GM19025 (cell line): ENCODE results near the gene UBE2QL1.

Experiments used
- ATAC-seq: cut with Tn5 transposase; IDR thresholded peaks from one replicate; pipeline ENCODE4 v1.9.1; 2021; ENCODE audit warnings: mild to moderate bottlenecking, low read depth, moderate library complexity; ENCODE audit not compliant: unreplicated experiment

Gene UBE2QL1

DNA sequence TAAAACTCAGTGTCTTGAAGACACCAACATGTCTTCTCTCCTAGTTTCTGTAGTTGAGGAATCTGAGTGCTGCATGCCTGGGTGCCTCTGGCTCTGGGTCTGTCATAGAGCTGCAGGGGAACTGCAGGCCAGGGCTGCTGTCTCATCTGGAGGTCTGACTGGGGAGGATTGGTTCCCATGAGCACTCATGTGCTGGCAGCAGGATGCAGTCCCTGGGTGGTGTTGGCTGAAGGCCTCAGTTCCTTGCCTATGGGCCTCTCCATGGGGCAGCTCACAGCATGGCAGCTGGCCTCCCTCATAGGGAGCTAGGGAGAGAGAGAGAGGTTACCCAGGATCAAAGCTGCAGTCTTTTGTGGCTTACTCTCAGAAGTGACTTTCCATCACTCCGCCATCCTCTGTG lies 22.6 kb downstream of the UBE2QL1 start:
- ATAC-seq: no peak

DNA sequence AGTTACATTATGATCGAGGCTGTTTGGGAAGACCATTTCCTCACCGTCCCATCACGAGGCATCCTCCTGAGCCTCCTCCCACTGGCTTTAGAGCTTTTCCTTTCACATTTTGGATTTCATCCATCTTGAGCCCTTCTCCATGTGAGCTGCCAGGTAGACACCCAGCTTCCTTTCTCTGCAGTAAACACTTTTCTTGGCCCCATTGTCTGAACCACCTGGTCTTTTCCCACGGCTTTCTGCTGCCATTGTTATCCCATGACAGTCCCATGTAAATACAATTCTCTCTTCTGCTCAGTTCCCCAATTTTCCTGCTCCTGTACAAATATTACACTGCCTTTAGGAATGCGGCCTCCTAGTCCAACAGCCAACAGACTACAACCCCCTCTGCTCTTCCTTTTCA lies 24.1 kb downstream of the UBE2QL1 start:
- no peak for ATAC-seq

DNA sequence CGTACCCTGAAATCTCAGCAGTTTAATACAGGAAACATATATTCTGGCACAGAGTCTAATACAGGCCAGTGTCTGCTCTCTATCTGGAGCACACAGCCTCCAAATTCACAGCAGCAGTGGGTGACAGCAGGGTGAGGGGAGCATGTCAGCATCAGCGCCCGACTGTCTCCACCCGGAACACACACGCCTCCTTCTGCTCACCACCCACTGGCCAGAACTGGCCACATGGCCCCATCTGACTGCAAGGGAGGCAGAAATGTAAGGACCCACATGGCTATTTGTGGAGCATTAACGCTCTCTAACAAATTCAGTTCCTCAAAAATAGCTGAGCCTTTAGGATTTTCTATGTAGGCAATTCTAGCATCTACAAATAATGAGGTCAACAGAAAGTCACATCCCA lies 24.6 kb downstream of the UBE2QL1 start:
- no peak for ATAC-seq

DNA sequence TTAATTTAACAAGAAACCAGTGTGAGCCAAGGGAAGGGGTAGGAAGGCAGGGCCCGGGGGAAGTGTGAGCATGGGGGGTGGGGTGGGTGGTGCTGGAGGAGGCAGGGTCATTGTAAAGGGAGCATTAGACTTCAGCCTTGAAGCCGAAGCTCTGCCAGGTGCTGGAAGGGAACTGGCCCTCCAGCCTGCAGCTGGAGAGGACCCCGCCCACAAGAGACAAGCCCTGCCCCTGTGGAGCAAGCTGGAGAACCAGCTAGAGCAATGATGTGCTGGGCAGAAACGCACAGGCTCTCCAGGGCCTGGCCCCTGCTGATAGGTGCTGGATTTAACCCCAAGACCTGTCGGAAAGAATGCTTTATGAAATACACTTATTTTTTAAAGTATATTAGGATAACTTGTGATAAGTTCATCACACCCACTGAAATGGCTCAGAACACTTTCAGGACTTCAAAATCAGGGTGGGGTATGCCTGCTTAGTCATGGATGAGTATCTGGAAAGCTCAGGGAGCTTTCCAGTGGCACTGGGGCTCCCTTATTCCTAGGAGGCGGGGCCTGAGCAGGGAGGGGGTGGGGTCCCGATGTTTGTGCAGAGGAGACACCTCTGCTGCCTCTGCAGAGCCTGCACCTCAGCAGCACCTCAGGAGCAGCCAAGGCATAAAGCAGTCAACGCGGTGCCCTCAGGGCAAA lies 27.1 kb downstream of the UBE2QL1 start:
- ATAC-seq: no peak

DNA sequence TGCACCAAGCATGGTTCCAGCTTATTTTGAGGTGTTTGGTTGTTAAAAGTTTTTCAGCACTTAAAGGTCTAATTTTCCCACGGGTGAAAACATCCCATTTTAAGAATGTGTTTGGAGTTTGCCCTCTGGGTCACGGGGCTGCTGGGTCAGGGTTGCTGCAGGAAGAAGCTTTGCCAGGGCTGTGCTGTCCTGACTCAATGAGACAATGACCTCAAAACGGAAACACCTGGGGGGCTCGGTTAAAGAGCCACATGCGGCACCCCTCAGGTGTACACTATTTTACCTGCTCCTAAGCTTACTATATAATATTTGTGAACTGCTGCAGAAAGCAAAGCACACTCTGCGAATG lies 27.6 kb downstream of the UBE2QL1 start:
- no peak for ATAC-seq

DNA sequence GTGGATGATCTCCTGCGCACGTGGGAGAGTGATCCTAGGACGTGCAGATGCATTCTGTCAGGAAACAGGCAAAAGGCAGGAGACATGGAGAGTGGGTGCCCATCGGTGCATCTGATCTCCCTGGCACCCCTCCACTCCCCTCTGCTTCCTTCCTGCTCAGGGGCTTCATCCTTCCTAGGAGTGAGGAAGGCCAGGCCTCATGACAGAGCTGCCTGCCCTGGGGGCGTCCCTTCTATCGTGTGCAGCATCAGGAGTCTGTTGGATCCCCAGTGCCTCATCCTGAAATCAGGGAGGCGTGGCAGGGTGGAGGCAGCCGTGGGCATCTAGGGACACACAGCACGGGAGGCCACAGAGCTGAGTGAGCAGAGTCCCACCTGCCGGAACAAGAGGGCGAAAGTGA lies 30.1 kb downstream of the UBE2QL1 start:
- ATAC-seq: no peak

DNA sequence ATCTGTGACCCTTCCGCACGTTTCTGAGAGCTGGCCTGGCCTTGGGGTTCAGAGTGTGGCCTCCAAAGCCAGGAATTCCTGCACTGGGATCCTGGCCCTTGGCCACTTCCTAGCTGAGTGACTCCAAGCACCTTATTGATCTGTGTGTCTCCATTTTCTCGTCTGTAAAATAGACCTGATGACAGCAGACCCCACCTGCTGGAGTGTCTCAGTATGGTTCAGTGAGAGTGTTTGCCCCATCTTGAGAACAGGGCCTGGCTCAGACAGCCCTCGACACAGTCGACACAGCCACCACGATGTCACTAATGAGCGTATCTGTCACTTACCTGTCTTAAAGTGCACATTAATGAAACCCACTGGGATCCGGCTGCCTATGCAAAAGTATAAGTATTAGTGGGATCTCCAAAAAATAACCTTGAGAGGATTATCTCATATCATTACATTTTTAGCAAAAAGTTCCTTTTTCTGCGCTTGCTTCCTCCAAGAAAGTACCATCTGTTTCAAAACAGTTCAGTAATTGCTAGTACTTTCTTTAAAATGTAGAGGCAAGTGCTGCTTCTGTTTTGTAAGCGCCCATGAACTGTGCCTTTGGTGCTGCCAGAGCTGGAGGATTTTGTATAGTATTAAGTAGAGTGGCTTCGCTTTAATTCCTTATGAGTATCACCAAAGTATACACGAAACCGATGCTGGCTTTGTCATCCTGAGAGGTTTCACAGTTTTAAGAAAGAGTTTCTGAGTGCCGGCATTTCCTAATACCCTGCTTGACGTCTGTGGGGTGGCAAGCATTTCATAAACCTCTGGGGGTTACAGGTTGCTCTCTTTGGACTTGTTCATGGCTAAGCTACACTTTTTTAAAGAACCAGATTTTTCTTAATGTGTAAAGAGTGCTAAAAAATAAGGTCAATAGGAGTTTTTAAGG lies 31.7 kb downstream of the UBE2QL1 start:
- ATAC-seq: peak; percentile 42

DNA sequence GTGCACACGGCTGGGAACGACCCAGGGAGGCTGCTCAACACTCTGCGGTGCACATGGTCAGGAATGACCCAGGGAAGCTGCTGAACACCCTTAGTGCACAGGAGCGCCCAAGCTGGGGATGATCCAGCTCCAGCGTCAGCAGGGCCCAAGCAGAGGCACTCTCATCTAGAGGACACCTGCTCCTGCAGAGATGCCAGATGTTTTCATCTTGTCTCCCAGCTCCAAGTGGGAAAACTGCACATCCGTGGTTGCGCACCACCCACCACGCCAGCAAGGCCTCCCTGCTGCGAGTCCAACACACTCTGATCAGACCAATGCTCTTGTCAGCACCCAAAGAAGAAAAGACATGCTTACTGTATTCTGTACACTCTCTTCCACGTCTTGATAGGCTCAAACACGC lies 34.1 kb downstream of the UBE2QL1 start:
- ATAC-seq: no peak

DNA sequence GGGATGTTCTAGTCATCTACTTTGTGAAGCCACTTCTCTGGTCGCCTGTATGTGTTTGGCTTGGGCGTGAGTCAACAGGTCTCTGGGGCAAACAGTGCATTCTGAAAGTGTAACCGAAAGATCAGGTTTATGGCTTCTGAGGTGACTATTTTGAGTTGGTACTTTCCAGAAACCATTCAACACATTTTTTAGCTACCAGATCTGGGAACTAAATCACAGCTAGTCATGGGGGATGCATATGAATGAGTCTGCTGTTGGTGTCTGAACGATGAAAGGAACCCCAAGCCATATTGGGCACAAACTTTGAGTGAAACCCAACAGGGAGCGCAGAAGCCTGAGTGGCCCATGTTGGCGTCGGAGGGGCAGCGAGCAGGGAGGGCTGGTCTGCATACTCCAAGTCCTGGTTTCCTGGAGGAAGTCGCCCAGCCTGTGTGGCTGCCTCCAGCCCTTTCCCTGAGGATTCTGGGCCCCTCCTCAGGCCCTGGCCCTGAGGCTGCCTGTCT lies 35.3 kb downstream of the UBE2QL1 start:
- peak; percentile 78 for ATAC-seq

DNA sequence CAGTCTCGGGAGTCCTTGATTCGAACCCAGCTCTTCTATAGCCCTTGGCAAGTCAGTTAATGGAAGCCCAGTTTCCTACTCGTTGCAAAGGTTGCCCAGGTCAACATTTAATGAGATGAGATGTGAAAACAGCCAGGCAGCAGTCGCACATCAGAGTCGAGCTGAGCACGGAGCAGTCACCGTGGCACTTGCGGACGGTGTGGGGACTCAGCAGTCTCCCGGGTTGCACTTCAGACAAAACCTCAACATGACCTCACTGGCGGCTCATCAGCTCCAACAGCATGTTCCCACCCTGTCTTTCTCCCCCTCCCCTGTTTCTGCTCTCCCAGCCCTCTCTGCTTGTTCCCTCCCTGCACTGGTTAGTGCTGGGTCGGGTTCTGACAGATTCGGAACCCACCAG lies 35.8 kb downstream of the UBE2QL1 start:
- ATAC-seq: no peak

DNA sequence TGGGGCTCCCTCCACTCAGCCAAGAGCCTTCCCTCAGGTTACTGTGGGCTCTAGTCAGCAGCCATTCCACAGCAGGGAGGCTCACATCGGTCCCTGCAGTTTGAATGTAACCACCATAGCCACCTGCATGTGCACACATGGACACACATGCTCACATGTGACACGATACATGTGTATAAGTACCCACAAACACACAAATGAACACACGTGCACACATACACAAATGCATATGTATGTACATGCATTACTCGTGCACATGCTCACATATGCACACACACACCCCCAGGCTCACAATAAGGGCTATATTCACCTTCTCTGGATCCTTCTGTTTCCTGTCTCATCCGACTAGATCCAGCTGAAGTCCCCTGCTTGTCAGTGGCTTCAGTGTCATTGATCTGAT lies 36.2 kb downstream of the UBE2QL1 start:
- no peak for ATAC-seq

DNA sequence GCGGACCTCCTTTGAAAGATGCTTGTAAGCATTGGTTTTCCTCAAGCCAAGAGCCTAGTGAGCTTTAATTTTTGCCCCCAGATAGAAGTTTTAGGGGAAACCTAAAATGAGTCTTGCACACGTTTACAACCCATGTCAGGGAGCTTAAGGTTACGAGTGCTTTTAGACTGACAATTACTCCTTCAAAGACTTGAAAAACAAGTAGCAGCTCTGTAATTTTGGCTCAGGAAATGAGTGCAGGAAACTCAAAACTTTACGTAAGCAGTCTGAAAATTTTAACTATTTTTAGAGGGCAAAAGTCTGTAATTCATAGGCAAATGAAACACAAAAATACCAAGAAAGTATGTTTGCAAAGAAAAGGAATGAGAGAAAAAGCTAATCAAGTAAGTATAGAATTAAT lies 36.8 kb downstream of the UBE2QL1 start:
- ATAC-seq: no peak

DNA sequence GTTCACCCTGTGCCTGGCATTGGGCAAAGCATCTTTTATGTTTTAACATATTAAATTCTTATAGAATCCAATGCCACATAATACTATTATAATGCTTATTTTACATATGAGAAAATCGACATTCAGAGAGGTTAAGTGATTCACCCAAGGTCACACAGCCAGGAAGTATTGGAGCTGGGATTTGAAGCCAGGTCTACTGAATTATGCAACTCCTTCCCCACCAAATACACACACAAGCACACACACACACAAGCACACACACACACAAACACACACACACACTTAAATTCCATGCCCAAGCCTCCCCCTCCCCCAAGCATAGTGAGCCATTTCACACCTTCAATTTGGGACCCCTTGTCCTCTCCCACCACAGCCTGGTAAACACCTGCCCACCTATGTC lies 37.4 kb downstream of the UBE2QL1 start:
- ATAC-seq: no peak

DNA sequence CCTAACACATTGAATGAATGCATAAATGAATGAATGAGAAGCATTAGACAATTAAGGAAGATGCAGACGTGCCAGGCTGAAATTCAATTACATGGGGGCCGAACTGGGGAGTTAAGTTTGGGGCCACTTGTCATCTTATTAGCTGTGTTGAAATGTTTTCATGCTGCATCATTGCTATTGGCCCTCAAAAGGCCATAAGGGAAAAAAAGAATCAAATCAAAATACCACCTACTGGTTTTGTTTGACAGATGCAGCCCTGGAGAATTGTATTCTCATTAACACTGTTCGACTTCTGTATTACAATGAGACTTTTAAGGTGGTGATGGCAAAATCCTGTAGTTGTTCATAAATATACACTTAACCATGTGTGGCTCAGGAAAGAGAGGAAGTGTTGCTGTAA lies 38.4 kb downstream of the UBE2QL1 start:
- ATAC-seq: no peak

DNA sequence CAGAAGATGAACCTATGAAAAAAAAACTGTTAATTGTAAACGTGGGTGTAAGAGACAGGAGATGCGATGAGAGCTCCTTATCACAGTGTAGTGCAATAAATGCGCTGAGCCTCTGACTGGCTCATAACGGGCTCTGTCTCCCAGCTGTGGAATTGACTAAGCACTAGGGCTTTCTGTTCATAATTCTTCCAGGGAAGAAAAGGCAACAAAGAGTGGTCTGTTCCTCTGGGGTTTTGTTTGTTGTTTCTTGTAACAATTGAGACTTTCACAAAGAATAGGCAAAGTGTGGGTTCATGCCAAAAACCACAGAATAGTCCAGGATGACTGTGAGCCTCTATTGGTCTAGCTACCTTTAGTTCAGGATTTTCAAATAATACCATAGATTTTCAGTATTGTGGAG lies 39.4 kb downstream of the UBE2QL1 start:
- no peak for ATAC-seq

DNA sequence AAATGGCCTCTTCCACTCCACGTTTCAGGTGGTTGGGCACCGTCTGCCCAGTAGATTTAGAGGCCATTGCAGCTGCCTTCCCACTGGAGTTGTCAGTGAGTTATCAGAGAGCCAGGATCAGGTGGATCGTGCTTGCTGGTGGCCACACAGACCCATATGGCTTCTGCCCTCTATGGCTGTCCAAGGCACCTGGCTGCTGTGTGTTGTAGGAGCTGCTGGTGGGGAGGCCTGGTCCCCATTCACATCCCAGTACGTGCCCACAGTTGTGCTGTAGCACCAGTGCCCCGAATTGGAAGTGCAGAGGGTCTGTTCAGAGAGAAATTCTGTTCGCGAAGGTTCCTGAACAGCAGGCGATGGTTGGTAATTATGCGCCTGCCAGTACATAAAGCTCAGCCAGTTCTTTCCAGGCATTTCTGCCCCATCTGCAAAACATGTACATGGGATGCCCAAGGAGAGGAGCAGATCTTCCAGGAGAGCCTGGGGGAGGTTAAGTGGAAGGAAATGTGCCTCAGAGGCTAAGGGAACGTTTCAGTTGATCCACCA lies 41.1 kb downstream of the UBE2QL1 start:
- no peak for ATAC-seq

DNA sequence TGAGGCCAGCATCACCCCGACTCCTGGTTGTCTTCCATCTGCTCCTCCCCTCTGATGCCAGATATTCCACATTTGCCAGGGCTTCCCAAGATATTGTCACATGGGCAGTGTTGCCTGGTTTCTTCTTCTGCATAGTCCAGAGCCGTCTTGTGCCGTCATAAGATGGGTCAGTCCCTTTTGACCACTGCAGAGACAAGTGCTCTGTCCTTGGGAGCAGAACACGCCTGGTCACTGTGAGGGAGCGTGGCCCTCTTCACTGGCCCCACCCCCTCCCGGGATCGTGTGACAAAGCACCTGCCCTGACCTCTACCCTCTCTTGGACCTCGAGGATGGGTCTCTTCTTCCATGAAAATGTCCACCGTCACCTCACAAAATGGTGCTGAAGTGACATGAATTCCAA lies 41.6 kb downstream of the UBE2QL1 start:
- ATAC-seq: no peak

DNA sequence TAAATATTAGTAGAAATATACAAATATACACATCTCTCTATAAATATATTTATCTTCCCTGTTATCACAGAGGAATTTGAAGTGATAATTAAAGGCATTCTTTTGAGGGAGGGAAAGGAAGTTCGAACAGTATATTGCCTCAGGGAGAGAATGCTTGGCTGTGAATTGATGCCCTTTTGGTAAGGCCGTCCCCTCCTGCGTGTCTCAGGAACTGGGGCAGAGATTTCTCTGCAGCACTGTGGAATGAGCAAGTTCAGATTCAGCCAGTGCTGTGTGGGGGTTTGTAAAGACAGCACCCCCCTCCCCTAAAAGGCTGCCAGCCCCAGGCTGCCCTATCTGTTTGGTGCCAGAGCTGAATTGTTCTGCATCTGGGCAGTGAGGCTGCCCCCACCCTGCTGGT lies 42.0 kb downstream of the UBE2QL1 start:
- no peak for ATAC-seq

DNA sequence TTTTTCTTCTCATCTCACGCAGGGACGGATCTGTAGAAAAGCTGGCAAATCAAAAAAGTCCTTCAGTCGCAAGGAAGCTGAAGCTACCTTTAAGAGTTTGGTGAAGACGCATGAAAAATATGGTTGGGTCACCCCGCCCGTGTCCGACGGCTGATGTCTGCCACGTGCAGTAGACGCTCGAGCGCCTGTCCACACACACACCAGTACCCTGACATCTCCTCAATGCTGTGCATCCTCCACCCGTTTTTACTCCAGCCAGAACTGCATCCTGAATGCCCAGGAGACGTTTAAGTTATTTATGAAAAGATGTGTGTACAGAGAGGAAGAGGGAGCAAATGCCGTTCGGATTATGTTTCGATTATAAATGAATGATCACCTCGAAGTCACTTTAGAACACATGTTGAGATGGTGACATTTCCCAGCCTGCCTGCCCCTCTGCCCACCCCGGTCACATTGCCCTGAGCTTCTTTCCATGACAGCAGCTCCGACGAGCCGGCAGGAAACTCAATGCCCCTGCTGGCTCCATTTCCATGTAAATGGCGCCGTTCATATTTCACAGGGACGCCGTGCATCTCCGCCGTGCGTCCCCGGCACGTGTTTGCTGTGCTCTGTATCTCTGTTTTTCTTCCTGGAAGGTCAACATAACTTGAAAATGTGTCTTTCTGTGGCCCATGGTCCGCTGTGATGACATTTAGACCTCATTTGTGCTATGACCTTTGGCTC lies 42.7 kb downstream of the UBE2QL1 start:
- ATAC-seq: no peak

DNA sequence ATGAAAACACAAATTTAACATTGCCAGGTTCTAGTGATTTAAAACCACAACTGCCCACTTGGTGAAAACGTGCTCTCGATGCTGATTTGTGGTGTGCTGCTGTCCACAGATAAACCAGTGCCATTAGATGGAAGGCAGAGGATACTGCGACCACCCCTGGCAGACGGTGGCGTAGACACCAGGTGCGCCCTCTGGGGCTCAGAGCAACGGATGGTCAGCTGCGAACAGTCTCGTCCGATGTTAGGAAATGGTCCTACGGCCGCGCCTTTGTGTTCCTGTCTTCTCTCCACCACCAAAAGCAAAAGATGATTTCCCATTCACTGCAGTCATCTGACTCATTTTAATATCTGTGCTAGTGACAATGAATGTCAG lies 43.2 kb downstream of the UBE2QL1 start:
- no peak for ATAC-seq

DNA sequence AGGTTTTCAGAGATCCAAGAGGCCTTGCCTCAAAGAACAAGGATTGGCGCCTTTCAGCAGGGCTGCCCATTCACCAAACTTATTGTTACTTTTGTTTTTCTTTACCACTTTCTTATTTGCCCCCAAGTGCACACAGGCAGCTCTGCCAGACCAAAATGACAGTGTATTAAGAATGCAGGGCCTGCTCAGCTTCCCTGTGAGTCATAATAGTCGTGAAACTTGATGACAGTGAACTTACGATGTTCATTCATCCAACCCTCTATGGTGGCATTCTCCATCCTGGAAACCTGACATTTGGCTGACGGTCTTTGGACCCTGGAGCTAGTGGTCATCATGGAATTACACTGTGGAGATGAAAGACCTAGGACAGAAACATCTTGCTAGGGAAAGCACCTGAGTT lies 44.3 kb downstream of the UBE2QL1 start:
- no peak for ATAC-seq
